Skeletal muscle cell (primary cell): Measurements from ENCODE around the gene NASP.

Source experiments
- DNase-seq: peaks from one replicate; pipeline ENCODE4 v3.0.0-alpha.2; 2010; ENCODE audit warnings: low read depth
- H3K4me3 ChIP-seq: 2 replicates; pipeline ENCODE4 v1.5.1; 2011; ENCODE audit warnings: low read depth, mild to moderate bottlenecking, control low read depth, low read length, moderate library complexity

The NASP gene

DNA sequence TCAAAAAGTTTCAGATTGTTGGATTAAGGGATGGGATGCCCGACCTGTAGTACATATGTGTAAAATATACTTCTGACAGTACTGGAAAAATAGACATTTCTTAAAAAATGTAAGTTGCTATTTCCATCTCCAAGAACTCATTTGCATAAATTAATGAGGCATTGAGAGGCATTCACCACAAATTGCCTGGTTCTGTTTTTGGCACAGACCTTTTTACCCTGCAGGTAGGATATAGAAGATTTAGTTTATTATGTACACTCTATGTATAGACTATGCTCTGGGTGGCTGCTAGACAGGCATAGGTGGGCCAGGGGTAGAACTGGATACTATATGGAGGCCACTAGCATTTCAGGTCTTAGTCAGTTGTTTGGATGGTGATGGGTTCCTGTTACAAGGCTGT lies 32.0 kb downstream of the NASP start:
- DNase-seq: no peak
- no peak overlapping the region for H3K4me3 ChIP-seq

DNA sequence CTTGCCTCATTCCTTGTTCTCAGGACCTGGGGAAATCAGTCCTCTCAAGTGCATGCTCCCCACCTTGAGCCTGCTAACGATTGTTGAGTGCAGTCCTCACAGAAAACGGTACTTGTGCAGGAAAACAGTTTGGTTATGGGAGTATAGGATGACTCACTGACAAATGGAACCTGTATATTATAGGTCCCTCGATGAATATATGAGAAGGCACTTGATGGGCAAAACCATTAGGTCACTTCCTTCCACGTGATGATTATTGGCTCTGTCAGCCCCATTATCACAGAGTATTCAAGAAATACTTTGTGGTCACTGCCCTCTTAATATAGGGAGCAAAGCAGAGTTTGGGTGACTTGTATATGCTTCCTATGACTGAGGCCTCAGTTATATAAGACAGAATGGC lies 33.8 kb downstream of the NASP start:
- no peak for DNase-seq
- no peak overlapping the region for H3K4me3 ChIP-seq

GRCh38 chr1:45619149-45619921 lies 35.5 kb downstream of the NASP start:
- H3K4me3 ChIP-seq: no peak overlapping the region
- DNase-seq: no peak

DNA sequence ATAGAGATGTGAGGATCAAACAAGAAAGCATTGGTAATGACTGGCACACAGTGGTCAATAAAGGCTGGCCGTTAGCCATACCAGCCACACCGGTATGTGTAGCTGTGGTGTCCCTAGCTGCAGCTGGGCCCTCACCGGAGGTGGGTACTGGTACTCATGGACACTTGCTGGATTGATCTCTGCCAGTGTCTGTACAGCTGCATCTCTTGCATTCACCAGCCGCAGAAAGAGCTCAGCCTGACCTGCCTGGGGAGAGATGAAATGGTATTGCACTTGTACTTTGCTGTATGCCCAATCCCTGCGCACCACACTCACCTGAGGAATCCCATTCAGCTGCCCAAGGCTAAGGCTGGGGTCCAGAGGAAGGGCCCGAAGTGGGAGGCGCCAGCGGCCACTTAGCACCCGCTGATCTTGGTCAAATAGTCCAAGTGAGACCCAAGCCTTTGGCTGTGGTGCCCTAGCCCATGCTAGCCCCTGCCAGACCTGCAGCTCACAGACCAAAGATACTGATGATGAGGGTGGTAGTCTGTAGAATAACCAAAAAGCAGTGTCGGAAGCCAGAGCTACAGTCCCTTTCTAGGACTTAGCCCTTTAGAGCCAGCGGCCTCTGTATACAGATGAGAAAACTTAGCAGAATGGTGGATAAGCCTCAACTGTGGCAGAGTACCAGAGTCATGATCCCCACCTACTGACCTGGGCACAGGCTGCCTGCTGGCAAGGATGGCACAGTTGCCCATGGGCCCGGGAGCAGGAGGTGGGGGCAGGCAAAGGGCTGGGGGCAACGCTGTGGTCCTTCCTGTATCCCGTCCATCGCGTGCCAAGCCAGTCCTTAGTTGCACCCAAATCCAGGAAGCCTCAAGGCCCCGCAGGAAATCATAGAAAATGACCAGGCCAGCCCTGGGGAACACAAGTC lies 37.0 kb downstream of the NASP start:
- no peak overlapping the region for H3K4me3 ChIP-seq
- DNase-seq: no peak

- no peak overlapping the region for H3K4me3 ChIP-seq
- DNase-seq: no peak
Observed at GRCh38 chr1:45621501-45621836, 37.6 kb downstream of the NASP start.

GRCh38 chr1:45621895-45622523 lies 38.2 kb downstream of the NASP start:
- H3K4me3 ChIP-seq: no peak overlapping the region
- DNase-seq: no peak

DNA sequence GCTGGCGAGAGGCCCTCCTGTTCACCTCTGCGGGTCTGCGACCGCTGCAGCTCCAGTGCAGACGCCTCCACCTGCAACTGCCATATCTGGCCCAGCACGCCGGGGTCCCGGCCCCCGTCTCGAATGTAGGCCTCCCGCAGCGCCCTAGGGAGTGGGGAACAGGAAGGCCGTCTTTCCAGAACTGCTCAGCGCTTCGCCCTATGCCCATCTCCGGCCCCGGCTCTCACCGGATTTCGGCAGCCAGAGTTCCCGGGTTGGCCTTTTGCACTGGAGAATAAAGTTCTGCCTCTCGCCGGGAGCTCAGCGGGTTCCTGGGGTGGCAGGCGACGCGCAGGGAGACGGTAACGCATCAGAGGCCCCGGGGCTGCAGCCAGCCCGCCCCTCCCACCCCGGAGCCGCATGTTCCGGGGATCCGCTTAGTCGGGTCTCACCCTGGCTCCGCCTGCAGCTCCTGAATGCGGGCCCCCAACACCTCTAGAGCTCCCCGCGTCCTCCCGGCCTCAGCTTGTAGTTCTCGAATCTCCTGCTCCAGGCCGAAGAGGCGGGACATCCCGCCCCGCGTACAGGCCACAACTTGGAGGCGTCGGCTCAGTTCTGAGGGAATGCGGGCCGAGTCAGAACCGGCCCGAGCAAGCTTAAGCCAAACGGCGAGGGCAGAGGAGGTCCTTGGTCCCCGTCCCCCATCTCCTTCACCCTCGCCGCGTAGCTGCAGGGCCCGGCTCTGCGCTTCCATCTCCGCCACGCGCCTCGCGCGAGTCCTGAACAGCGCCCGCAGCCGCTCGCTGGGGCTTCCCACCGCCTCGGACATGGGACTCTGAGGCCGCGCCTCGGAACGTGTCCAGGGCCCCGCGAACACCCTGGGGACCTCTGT lies 38.9 kb downstream of the NASP start:
- H3K4me3 ChIP-seq: no peak overlapping the region
- no peak for DNase-seq

DNA sequence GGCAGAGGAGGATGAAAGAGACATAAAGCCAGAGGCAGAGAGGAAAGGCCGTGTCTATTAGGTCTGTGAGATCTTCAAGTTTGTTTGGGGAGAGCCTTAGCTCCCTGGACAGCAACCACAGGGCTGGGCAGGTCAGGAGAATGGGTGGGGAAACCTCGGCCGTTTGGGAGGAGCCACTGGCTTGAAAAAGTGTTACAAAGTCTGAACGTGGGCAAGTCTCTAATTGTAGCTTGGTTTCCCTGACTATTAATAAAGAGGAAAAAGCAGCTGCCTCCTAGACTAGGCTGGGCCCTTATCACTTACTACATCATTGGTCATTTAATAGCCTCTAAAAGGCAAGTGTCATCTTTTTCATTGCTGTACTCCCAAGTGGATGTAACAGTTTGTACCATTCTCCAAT lies 40.1 kb downstream of the NASP start, which contains the start of gene CCDC17:
Gene CCDC17, minus strand, starts transcription at position 83 of the 400 bp plus-strand sequence. CDS start 145 bp downstream, outside the sequence.
- no peak within 1 kb of the TSS for H3K4me3 ChIP-seq

DNA sequence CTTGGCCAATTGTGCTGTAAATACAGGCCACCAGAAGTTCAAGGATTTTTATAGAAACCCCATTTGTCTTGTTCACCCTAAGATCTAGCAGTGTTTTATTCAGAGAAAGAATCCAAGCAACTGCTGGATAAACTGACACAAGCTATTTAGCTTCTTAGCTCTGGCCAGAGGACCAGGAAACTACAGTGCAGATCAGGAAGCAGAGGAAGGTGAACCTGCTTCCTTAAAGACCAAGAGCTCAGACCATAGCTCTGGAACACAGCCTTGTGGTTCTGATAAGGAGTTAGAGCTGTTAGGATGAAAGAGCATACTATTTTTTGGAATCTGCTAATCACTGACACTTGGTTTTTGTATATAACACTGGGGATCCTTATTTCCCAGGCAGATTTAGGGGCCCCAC lies 45.2 kb downstream of the NASP start:
- H3K4me3 ChIP-seq: no peak overlapping the region
- DNase-seq: no peak

More for the DNA sequence above, 40.1 kb downstream of the NASP start, which contains the start of gene CCDC17:
- no peak for DNase-seq

- no peak for DNase-seq
- H3K4me3 ChIP-seq: no peak overlapping the region
Observed at GRCh38 chr1:45630429-45630828, 46.6 kb downstream of the NASP start.

- no peak for DNase-seq
- H3K4me3 ChIP-seq: no peak overlapping the region
Observed at GRCh38 chr1:45635211-45635610, 51.4 kb downstream of the NASP start.

- H3K4me3 ChIP-seq: no peak overlapping the region
- no peak for DNase-seq
Observed at GRCh38 chr1:45640293-45640692, 56.5 kb downstream of the NASP start.

- DNase-seq: no peak
- no peak overlapping the region for H3K4me3 ChIP-seq
Observed at GRCh38 chr1:45643321-45643720, 59.5 kb downstream of the NASP start.

- H3K4me3 ChIP-seq: no peak overlapping the region
- no peak for DNase-seq
Observed at GRCh38 chr1:45643978-45644377, 60.1 kb downstream of the NASP start.

- H3K4me3 ChIP-seq: no peak overlapping the region
- no peak for DNase-seq
Observed at GRCh38 chr1:45644661-45645060, 60.8 kb downstream of the NASP start.

DNA sequence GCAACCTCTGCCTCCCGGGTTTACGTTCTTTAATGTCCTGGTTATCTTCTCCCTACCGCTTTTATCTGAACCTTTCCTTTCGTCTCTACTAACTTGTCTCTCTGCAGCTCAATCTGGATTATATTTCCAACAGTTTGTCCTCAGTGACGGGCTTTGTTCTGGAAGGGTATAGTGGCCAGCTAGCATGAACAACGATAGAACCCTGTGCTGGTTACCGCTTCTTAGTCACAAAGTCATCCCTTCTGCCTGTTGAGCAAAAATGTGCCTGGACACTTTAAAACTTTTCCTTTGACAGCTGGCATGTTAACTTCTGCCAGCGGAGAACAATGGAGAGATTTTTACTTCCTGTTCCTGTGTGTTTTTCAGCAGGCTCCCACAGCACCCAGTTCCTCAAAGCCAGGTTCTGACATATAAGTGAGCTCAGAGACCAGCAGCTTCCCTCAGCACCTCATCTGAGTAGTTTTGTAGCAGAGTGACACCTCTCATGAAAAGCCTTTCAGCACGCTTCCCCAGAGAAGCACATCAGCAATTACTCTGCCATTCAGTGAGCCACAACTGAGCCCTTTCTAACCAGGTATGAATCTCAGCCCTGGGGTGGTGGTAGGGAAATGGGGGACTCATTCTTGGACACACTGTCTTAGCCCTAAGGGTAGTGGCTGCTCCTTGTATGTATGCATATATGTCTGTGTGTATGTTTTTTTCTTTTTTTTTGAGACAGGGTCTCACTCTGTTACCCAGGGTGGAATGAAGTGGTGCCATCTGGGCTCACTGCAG lies 63.6 kb downstream of the NASP start:
- no peak overlapping the region for H3K4me3 ChIP-seq
- DNase-seq: no peak

GRCh38 chr1:45654540-45655280 lies 70.9 kb downstream of the NASP start:
- no peak overlapping the region for H3K4me3 ChIP-seq
- DNase-seq: peak; percentile 9
